GM18873 (cell line): ENCODE results near the gene GRAMD1C.
A peak's percentile ranks its signal among the peaks of the same experiment; 100 is the strongest.
"Not testable (repeated sequence)": the region's sequence is repeated elsewhere in the genome, so short reads cannot be mapped to it uniquely, and the experiment has no call there.

ENCODE experiments used
- ATAC-seq: cut with Tn5 transposase; IDR thresholded peaks from one replicate; pipeline ENCODE4 v1.9.1; 2021; ENCODE audit warnings: mild to moderate bottlenecking, moderate library complexity, moderate number of reproducible peaks; ENCODE audit not compliant: unreplicated experiment, low FRiP score

The GRAMD1C gene

DNA sequence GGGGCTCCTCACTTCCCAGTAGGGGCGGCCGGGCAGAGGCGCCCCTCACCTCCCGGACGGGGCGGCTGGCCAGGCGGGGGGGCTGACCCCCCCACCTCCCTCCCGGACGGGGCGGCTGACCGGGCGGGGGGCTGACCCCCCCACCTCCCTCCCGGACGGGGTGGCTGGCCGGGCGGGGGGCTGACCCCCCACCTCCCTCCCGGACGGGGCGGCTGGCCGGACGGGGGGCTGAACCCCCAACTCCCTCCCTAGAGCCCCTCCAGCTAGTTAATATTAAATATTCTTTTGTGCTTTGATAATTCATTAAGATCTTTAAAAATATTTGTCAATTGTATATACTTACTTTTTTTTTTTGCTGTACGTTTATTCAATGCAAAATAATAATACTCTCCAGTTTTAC is 11.3 kb downstream of the GRAMD1C start:
- ATAC-seq, result not testable (repeated sequence)

DNA sequence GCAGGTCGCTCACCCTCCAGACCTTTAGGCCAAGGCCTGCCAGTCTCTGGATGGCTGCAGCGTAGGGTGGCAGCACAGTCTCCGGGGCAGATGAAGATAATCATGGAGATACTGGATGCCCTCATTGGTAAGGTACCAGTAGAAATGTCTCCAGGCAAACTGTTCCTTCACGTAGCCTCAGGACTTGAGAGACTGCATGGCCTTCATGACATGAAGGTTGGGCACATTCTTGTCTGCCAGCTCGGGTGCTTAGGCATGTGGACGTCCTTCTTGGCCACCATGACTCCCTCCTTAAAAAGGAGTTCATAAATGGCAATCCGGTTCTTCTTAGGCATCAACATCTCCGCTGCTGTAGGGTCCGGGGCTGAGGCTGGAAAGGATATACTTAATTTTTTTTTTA is 11.8 kb downstream of the GRAMD1C start:
- ATAC-seq, result not testable (repeated sequence)

DNA sequence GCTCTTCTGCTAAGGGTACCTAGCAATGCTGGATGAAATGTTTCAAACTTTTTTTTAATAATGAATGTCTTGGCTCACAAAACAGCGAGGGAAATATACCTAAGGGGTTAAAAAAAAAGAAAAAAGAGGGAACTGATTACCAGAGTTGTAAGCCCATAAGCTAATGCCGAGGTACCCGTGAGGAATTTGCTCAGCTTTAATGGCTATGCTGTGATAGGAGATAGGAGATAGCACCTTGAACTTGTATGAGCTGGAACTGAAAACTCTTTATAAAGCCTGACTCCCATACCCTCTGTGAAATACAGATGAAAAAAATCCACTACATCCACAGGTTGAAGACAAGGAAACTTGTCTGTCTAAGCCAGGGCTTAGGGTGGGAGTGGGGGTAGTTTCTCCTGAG is 13.9 kb downstream of the GRAMD1C start:
- ATAC-seq, result no peak

DNA sequence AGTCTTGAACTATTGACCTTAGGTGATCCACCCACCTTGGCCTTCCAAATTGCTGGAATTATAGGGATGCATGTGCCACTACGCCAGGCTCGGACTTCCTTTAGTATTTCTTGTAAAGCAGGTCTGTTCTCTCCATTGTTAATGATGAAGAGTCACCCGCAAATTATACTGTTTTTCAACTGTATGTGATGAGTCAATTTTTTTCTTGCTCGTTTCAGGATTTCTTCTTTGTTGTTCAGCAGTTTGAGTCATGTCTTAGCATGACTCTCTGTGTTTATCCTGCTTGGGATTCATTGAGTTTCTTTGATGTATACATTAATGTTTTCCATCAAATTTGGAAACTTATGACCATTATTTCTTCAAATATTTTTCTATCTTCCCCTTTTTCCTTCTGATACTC is 28.9 kb downstream of the GRAMD1C start:
- no peak for ATAC-seq

DNA sequence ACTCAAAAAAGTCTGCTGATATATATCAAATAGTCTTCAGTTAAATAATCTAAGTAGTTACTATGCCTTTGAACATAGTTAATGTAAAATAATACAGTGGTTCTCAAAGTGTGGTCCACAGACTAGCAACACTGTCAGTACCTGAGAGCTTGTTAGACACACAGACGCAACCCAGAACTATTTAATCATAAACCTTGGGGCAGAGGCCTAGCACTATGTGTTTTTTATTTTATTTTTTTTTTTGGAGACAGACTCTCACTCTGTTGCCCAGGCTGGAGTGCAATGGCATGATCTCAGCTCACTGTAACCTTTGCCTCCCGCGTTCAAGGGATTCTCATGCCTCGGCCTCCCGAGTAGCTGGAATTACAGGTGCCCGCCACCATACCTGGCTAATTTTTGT is 34.7 kb downstream of the GRAMD1C start:
- ATAC-seq, result no peak

DNA sequence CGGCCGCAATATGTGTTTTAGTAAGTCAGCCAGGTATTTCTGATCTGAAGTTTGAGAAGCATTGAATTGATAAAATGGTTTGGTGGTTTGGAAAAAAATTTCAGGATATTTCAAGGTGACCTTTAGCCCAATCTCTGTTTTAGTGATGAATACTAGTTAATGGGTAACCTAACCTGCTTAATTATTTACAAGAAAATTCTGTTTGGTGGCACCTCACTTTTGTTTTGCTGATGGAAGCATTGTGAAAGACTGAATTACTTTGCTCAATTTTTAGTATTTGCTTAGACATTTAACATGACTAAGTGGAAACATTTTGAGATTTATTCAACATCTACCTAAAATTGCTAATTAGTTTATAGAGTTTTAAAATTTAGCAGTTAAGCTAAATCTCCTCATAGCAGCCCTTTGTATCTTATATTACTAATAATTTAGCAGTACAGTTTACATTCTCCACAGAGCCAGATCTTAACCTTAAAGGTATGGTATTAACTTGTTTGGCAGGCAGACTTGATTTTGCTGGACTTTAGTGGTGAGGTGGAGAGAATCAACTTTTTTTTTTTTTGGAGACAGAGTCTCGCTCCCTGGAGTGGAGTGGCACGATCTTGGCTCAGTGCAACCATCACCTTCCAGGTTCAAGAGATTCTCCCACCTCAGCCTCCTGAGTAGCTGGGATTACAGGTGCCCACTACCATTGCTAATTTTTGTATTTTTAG is 35.4 kb downstream of the GRAMD1C start:
- no peak for ATAC-seq

DNA sequence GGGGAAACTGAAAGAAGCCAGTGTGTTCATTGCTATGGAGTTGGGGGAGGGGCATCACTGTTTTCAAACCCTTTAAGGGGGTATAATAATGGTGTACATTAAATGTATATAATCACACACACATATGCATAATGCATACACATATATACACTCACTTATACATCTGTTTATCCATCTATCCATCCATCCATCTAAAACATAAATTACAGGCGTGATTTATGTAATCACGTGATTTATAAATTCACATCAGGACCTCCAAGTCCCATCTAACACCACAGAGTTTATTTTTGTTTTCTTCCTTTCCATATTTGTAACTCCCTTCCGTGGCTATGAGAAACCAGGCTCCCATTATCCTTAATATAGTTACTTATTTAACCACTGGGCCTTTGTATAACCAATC is 39.8 kb downstream of the GRAMD1C start:
- ATAC-seq, result no peak

DNA sequence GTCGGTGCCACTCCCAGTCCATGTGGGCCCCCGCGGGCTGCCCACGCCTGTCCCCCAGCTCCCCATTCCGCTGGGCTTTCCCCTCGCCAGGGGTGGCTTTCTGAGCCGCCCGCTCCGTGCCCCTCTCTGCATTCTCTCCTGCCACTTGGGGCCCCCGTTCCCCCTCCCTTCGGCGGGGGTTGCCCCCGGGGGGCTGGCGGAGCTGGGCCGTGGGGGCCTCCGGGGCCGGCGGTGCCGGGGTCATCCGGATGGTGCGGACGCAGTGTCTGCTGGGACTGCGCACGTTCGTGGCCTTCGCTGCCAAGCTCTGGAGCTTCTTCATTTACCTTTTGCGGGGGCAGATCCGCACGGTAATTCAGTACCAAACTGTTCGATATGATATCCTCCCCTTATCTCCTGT is 46.5 kb downstream of the GRAMD1C start:
- no peak for ATAC-seq

DNA sequence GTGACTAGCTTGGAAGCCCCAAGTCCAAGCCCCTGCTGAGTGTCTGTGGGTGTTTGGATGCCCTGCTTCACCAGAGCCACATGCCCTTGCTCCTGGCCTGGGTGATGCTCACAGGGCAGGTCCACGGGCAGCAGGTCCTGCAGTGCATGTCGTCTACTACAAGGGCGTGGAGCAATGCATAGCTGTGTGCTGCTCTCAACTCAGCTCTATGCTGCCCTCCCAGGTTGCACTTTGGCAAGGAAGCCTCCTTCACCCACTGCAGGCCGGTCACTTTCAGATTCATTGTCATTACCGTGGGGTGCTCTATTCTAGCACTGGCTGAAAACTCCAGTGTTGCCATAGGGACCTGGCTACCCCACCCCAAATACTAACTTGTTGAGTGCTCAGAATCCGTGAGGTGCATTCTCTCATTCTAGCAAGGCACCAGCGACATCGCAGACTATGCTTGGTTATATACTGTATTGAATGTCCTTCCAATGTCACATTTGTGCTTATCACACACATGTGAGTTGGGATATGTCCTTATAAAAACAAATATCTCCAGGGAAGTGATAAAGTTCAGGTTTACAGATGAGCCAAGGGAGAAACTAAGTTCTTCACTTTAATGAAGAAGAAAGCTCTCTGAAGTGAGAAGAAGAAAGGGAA is 51.8 kb downstream of the GRAMD1C start:
- ATAC-seq, result no peak

DNA sequence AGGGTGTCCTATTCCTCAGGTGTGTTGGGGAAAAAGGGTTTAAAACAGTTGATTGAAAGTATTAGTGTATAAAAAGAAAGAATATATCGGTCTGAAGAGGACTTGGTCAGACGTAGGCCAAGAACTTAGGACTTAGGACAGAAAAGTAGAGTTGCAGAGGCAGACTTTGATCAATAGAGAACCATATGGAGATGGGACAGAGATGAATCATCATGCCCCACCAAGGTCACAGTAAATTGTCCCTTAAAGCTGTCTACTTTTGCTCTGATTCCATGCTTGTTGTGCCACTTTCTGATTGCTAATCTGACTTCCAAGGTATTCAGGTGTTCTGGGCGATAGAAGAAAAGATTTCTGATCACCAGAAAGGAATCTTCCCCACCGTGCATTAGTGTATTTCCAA is 56.3 kb downstream of the GRAMD1C start:
- no peak for ATAC-seq

DNA sequence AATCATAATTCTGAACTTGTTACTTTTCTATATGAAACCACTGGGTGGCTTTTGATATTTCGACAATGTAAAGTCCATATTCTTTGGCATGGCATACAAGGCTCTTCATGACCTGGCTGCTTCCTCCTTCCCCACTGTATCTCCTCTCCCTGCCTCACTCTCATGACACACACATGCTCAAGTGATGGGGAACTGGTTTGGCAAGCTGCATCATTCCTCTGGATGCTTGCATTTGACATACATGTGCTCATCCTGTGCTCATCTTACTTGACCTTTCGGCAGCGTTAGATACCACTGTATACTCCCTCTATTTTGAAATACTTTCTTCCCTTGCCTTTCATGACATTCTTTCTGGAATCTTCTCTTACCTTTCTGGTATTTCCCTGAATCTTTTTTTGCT is 57.4 kb downstream of the GRAMD1C start:
- no peak for ATAC-seq

DNA sequence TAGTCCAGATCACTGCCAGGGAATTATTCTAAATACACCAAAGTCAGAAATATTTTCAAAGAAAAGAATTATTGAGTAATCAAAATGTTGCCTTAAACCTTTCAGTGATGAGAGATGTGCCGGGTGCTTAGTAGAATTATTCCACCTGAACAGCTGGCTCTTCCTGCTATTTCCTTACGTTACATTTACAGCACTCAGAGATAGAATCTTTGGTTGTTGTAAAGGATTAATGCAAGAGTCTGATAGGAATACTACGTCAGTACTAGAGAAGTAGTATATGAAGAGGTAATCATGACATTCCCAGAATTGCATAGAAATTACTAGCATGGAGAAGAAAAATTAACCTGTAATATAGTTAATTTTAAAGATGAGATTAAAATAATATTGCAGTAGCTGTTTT is 58.3 kb downstream of the GRAMD1C start:
- no peak for ATAC-seq

DNA sequence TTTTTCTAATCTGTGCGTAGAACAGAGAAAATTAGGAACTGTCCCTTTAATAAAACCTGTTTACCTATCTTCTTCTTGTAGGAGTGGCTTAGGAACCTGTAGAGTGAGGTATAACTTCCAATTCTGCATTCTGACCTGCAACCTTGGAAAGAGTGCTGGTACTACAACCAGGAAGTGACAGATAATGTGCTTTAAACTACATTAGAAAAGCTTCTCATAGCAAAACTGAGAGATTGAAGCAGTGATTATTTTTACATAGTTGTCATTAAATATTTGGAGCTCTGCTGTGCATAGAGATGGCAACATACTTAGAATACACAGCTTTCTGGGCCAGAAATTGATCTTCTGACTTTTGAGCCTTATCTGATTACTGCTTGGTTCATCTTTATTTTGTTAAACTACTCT is 58.8 kb downstream of the GRAMD1C start:
- no peak for ATAC-seq

DNA sequence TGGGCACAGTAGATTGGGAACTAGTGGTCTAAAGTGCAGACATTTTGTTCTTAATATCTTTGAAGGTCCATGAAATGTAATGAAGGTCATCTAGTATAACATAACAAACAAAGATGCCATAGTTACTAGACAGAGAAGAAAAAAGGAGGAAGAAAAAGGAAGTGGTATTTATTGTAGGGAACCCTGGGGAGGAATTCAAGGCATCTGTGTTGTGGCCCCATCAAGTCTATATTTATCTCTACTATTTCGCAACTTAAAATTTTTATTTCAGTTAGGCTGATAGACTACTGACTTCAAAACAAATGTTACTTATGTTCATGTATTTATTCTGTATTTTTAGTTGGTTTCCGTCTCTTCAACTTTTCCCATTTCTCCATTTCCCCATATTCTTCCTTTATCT is 60.3 kb downstream of the GRAMD1C start:
- ATAC-seq, result no peak

DNA sequence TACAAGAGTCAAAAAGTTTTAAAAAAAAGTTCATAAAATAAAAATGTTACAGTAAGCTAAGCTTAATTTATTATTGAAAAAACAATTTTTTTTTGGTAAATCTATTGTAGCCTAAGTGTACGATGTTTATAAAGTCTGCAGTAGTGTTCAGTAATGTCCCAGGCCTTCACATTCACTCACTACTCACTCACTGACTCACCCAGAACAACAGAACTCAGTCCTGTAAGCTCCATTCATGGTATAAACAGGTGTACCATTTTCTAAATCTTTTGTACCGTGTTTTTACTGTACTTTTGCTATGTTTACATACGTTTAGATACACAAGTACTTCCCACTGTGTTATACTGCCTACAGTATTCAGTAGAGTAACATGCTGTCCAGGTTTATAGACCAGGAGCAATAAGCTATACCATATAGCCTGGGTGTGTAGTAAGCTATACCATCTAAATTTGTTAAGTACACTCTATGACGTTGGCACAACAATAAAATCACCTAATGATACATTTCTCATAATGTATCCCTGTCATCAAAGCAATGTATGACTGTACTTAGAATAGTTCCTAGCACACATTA is 68.1 kb downstream of the GRAMD1C start:
- ATAC-seq, result no peak

DNA sequence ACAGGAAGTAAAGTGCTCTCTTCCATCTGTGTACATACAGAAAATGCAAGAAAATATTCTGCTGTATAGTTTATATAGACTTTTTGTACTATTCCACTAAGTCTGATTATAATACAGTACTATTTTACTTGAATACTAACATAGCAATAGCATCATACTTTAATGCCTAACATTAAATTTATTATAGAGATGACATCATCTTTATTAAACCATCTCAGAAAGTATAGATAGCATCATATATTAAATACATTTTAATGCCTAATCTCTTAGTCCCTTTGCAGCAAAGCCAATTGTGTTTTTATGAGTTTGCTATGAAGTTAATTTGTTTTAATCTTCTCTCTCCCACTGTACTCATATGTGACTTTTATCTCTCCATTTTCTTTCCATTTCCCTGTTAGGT is 69.5 kb downstream of the GRAMD1C start:
- ATAC-seq, result no peak

DNA sequence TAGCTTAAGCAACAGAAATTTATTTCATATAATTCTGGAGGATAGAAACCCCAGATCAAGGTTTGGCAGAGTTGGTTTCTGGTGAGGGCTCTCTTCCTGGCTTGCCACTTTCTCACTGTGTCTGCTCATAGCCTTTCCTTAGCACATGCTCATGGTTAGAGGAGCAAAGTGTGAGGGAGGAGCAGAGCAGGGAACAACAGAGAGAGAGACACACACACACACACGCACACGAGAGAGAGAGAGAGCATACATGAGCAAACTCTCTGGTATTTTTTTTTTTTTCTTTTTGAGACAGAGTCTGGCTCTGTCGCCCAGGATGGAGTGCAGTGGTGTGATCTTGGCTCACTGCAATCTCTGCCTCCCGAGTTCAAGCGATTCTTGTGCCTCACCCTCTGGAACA is 72.4 kb downstream of the GRAMD1C start:
- ATAC-seq, result no peak

DNA sequence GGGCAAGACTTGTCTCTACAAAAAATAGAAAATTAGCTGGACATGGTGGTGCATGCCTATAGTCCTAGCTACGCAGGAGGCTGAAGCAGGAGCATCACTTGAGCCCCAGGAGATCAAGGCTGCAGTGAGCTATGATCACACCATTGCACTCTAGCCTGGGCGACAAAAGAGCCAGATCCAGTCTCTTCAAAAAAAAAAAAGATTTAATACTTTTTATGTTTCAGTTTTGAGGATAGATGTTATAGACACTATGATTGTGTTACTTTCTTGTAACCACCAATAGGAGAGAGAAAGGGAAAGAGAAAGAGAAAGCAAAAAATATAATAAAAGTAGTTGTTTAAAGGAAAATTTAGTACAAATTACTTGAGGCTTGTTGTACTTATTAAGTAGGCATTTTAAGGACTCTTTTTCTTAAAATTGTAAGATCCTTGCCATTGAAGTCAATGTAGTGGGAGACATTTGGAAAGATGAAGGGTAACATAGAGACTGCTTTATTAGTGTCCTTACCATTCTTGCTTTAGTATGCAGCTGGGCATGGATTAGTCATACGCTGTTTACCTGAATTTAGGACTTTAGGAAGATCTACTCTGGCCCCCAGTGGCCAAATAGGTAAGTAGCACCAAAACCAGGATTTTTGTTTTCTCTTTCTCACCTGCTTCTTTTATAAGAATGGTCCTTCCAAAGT is 74.1 kb downstream of the GRAMD1C start:
- ATAC-seq, result peak; percentile 87

DNA sequence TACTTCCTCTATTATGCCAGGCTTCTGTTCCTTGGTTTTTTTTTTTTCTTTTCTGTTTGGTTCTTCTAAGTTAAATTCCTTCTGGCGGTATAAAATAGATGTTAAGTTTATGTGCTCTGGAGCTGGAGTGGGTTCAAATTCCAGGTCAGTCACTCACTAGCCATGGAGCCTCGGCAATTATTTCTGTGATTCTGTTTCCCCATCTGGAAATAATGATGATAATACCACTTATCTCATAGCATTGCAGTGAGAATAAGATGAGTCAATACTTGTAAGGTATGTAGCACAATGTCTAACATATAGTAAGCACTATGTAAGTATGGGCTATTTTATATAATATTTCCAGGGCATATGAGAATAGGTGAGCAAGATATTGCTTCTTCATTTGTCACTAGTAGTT is 76.1 kb downstream of the GRAMD1C start:
- no peak for ATAC-seq

DNA sequence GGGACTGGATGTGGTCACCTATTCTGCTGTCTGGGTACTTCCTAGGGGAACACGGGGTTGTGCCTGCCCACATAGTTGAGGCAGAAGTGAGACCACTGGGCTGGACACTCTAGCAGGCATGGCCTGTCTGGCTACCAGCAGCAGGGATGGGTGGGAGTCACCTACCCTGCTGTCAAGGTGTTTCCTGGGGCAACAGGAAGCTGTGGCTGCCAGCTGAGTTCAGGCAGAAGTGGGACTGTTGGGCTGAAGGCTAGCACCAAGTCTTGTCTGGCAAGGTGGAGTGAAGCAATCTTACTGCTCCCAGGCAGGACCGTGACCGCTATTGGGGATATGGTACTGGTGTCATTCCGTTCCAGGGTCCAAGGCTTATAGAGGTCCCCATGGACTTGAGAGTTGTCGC is 89.0 kb downstream of the GRAMD1C start:
- ATAC-seq, result no peak

DNA sequence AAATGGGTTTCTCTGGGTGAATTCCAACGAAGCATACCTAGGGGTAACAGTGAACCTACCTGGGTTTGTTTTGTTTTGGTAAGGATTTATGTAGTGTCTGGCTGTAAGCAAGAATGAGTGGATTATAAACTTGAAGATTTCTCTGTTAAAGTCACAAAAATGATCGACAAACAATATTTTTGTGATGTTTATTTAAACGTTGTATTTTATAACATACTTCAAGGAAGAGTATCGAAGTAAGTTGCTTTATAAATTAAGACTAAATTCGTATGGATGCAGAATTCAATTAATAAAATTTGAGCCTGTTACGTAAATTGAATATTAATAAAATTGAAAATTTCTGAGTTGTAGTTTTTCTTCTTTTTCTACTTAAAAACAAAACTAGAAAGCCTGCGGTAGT is 108.2 kb downstream of the GRAMD1C start:
- no peak for ATAC-seq
